H9 (cell line): ENCODE measurements around the gene RASL12. TPM values are rescaled to one million over a fixed set of nuclear protein-coding genes. Genes with fewer than 3 reads are reported as not detected.

Source experiments
- DNase-seq: peaks from one replicate; pipeline ENCODE4 v3.0.0-alpha.2; 2017
- H2AFZ ChIP-seq: one replicate; pipeline ENCODE4 v1.6.1; 2013; ENCODE audit warnings: mild to moderate bottlenecking, low read length, control low read depth, moderate library complexity
- H2AK5ac ChIP-seq: 2 replicates; pipeline ENCODE4 v1.6.1; 2013; ENCODE audit warnings: low read length, control low read depth, mixed read lengths; ENCODE audit not compliant: insufficient read length
- H2BK120ac ChIP-seq: one replicate; pipeline ENCODE4 v1.6.1; 2013; ENCODE audit warnings: low read depth, mild to moderate bottlenecking, low read length, control low read depth, inconsistent platforms; ENCODE audit not compliant: poor library complexity, severe bottlenecking
- H2BK12ac ChIP-seq: 2 replicates; pipeline ENCODE4 v1.6.1; 2013; ENCODE audit warnings: low read length, control low read depth, mixed read lengths, low read depth; ENCODE audit not compliant: insufficient read length
- H2BK15ac ChIP-seq: 2 replicates; pipeline ENCODE4 v1.6.1; 2013; ENCODE audit warnings: low read depth, low read length, control low read depth
- H2BK20ac ChIP-seq: one replicate; pipeline ENCODE4 v1.6.1; 2013; ENCODE audit warnings: low read depth, mild to moderate bottlenecking, low read length, control low read depth, inconsistent platforms; ENCODE audit not compliant: poor library complexity, severe bottlenecking
- H2BK5ac ChIP-seq: 2 replicates; pipeline ENCODE4 v1.6.1; 2013; ENCODE audit warnings: low read length, control low read depth, mixed read lengths; ENCODE audit not compliant: insufficient read length
- H3K14ac ChIP-seq: 2 replicates; pipeline ENCODE4 v1.6.1; 2013; ENCODE audit warnings: low read length, control low read depth; ENCODE audit not compliant: insufficient read depth
- H3K18ac ChIP-seq: 2 replicates; pipeline ENCODE4 v1.6.1; 2013; ENCODE audit warnings: low read depth, mild to moderate bottlenecking, mixed read lengths, low read length, control low read depth; ENCODE audit not compliant: insufficient read length
- H3K23ac ChIP-seq: 2 replicates; pipeline ENCODE4 v1.6.1; 2013; ENCODE audit warnings: low read length, control low read depth, mixed read lengths, low read depth; ENCODE audit not compliant: insufficient read length
- H3K23me2 ChIP-seq: 2 replicates; pipeline ENCODE4 v1.6.1; 2013; ENCODE audit warnings: low read depth, mild to moderate bottlenecking, mixed read lengths, low read length, control low read depth; ENCODE audit not compliant: insufficient read length, poor library complexity, severe bottlenecking
- H3K27ac ChIP-seq: 2 replicates; pipeline ENCODE4 v1.5.1; 2013; ENCODE audit warnings: low read length, control low read depth, mixed read lengths, low read depth; ENCODE audit not compliant: insufficient read length
- H3K27me3 ChIP-seq: 2 replicates; pipeline ENCODE4 v1.6.1; 2013; ENCODE audit warnings: low read length, control low read depth, inconsistent platforms; ENCODE audit not compliant: insufficient read depth
- H3K4ac ChIP-seq: 2 replicates; pipeline ENCODE4 v1.6.1; 2013; ENCODE audit warnings: low read depth, mild to moderate bottlenecking, control low read depth, inconsistent platforms, low read length, moderate library complexity
- H3K4me1 ChIP-seq: 2 replicates; pipeline ENCODE4 v1.6.1; 2013; ENCODE audit warnings: low read length, control low read depth, inconsistent platforms; ENCODE audit not compliant: insufficient read depth
- H3K4me2 ChIP-seq: 2 replicates; pipeline ENCODE4 v1.6.1; 2013; ENCODE audit warnings: low read length, control low read depth, mixed read lengths; ENCODE audit not compliant: insufficient read length, insufficient read depth
- H3K56ac ChIP-seq: 2 replicates; pipeline ENCODE4 v1.6.1; 2013; ENCODE audit warnings: low read depth, mild to moderate bottlenecking, mixed read lengths, low read length, control low read depth; ENCODE audit not compliant: insufficient read length
- H3K79me1 ChIP-seq: 2 replicates; pipeline ENCODE4 v1.6.1; 2013; ENCODE audit warnings: low read depth, mild to moderate bottlenecking, moderate library complexity, low read length, control low read depth, inconsistent platforms; ENCODE audit not compliant: insufficient read depth, poor library complexity, severe bottlenecking
- H3K79me2 ChIP-seq: 2 replicates; pipeline ENCODE4 v1.6.1; 2013; ENCODE audit warnings: low read length, control low read depth, inconsistent platforms; ENCODE audit not compliant: insufficient read depth
- H3K9ac ChIP-seq: 2 replicates; pipeline ENCODE4 v1.6.1; 2013; ENCODE audit warnings: low read length, control low read depth, mixed read lengths; ENCODE audit not compliant: insufficient read length; ENCODE audit errors: extremely low read depth
- H3K9me3 ChIP-seq: one replicate; pipeline ENCODE4 v1.6.1; 2013; ENCODE audit warnings: low read depth, low read length, inconsistent platforms; ENCODE audit not compliant: control insufficient read depth
- H3T11ph ChIP-seq: one replicate; pipeline ENCODE4 v1.6.1; 2013; ENCODE audit warnings: mild to moderate bottlenecking, low read length, control low read depth, inconsistent platforms
- H4K20me1 ChIP-seq: one replicate; pipeline ENCODE4 v1.6.1; 2013; ENCODE audit not compliant: control insufficient read depth, insufficient read length, insufficient read depth
- H4K5ac ChIP-seq: 2 replicates; pipeline ENCODE4 v1.6.1; 2013; ENCODE audit warnings: low read depth, mild to moderate bottlenecking, mixed read lengths, low read length, control low read depth; ENCODE audit not compliant: insufficient read length
- H4K8ac ChIP-seq: replicated peaks from 2 replicates; pipeline ENCODE4 v1.6.1; 2013; ENCODE audit warnings: low read length, control low read depth, mixed read lengths, low read depth; ENCODE audit not compliant: insufficient read length
- H4K91ac ChIP-seq: 2 replicates; pipeline ENCODE4 v1.6.1; 2013; ENCODE audit warnings: low read depth, mild to moderate bottlenecking, moderate library complexity, mixed read lengths, low read length, control low read depth; ENCODE audit not compliant: insufficient read length
- H3K27ac Mint-ChIP-seq, 3 experiments: 2 replicates in 2 of 3; 3 replicates in 1 of 3; pipeline ENCODE4 v1.8.0; 2020 to 2021; ENCODE audit warnings: mixed read lengths in 3 of 3, mild to moderate bottlenecking in 1 of 3, moderate library complexity in 1 of 3
- H3K27me3 Mint-ChIP-seq: 2 replicates; pipeline ENCODE4 v1.8.0; 2021; ENCODE audit warnings: low read depth, mild to moderate bottlenecking, moderate library complexity, mixed read lengths
- H3K36me3 Mint-ChIP-seq, 3 experiments: 2 replicates in 2 of 3; 3 replicates in 1 of 3; pipeline ENCODE4 v1.8.0; 2020 to 2021; ENCODE audit warnings: low read depth in 3 of 3, mixed read lengths in 3 of 3; ENCODE audit not compliant: insufficient read depth in 1 of 3
- H3K4me1 Mint-ChIP-seq, 2 experiments: 2 replicates each; pipeline ENCODE4 v1.8.0; 2020; ENCODE audit warnings: mixed read lengths in 2 of 2
- H3K4me3 Mint-ChIP-seq, 2 experiments: 2 replicates in 1 of 2; 3 replicates in 1 of 2; pipeline ENCODE4 v1.8.0; 2020 to 2021; ENCODE audit warnings: mild to moderate bottlenecking in 2 of 2, mixed read lengths in 2 of 2, moderate library complexity in 1 of 2
- H3K9me3 Mint-ChIP-seq, 2 experiments: 2 replicates in 1 of 2; 3 replicates in 1 of 2; pipeline ENCODE4 v1.8.0; 2020; ENCODE audit warnings: mild to moderate bottlenecking in 2 of 2, mixed read lengths in 2 of 2, moderate library complexity in 1 of 2
- CTCF ChIP-seq: fragments of 200-600 bp; sonication (generic); conservative IDR thresholded peaks from 3 replicates; pipeline ENCODE4 v1.8.0; 2021; ENCODE audit warnings: antibody characterized with exemption, mild to moderate bottlenecking
- WGBS: extraction: QIAGEN DNeasy Blood & Tissue Kit; methylation state at CpG from one replicate; pipeline ENCODE4 v1.1.7; 2013; ENCODE audit warnings: missing lambda C conversion rate, low lambda C conversion rate, mixed read lengths; ENCODE audit not compliant: insufficient read length; ENCODE audit errors: extremely low coverage; 5-methylcytosine and 5-hydroxymethylcytosine counted together
- total RNA-seq: library from RNA; stranded (reverse); gene quantifications from 2 replicates; pipeline ENCODE4 v1.2.1, GENCODE V29; 2021

RASL12 gene
- total RNA-seq, 1 experiment from 2014 or later = 7.5 TPM

DNA sequence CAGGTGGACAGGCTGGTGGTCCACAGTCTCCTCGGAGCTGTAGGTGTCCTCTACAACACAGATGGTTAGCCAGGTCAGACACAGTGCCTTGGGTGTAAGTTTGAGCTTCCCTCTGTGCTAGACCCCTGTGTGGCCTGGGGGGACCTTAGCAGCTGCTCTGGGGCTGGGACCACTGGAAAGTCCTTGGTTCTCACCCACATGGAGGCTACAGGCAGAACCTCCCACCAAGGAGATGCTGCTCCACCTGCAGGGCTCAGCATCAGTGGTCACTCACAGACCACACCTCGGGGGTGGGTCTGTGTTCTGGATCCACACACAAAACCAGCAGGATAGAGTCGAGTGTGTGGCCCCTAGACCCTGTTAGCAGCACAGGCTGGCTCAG lies 8.4 kb downstream of the RASL12 start:
- peaks cover 0 to 7% (median 6%) of the 10 kb centered on the region in 3 experiments; a peak in 3 of 7 replicates for H3K36me3 Mint-ChIP-seq
- H3K9me3 Mint-ChIP-seq = no peaks in the 10 kb centered on the region
- H3K27ac Mint-ChIP-seq = no peak overlapping the region

More for the DNA sequence above, 8.4 kb downstream of the RASL12 start:
- Mint-ChIP-seq H3K27me3 (no peaks in the 10 kb centered on the region), H3K4me1 (no peaks in the 10 kb centered on the region), H3K4me3 (no peak overlapping the region)
- Histone ChIP-seq H2BK15ac (no peak overlapping the region), H3K23me2 (no peaks in the 10 kb centered on the region), H3K56ac (no peak overlapping the region), H4K5ac (no peak overlapping the region), H2AK5ac (no peak overlapping the region), H3K79me1 (no peaks in the 10 kb centered on the region), H3K9ac (no peak overlapping the region), H3K4me1 (no peaks in the 10 kb centered on the region), H3K4ac (no peak overlapping the region), H3K4me2 (no peak overlapping the region), H2BK20ac (no peak overlapping the region), H3K9me3 (no peaks in the 10 kb centered on the region), H2BK12ac (no peak overlapping the region), H3K27me3 (no peaks in the 10 kb centered on the region), H3K18ac (no peak overlapping the region), H2BK120ac (no peak overlapping the region), H3K23ac (no peak overlapping the region), H3K14ac (no peak overlapping the region), H3K27ac (no peak overlapping the region), H4K20me1 (no peaks in the 10 kb centered on the region), H3K79me2 (no peaks in the 10 kb centered on the region), H4K91ac (no peak overlapping the region), H3T11ph (no peak overlapping the region), H2AFZ (no peak overlapping the region), H4K8ac (no peak overlapping the region), H2BK5ac (no peak overlapping the region)
- TF ChIP-seq CTCF = no peak
- no peak for DNase-seq
- no CpG with 5 or more reads among the region's 3 CpGs for WGBS
